CD14-positive monocyte (primary cell): Measurements from ENCODE around the gene ERGIC3. TPM values are rescaled to one million over a fixed set of nuclear protein-coding genes. Genes with fewer than 3 reads are reported as not detected.

Experiments used
- DNase-seq, 3 donors: peaks; one replicate each; pipeline ENCODE4 v3.0.0-alpha.2; 2011 to 2022
- H2AFZ ChIP-seq: 2 replicates; pipeline ENCODE4 v1.6.0; 2012; ENCODE audit warnings: mild to moderate bottlenecking, low read depth, low read length, inconsistent platforms; ENCODE audit not compliant: insufficient read depth, poor library complexity, severe bottlenecking
- H3K27ac ChIP-seq, 2 donors: 1 replicate in 1 of 2; 2 replicates in 1 of 2; pipeline ENCODE4 v1.5.1; 2012 to 2013; ENCODE audit warnings: low read length in 2 of 2, control low read depth in 1 of 2, inconsistent platforms in 1 of 2, low read depth in 1 of 2, mild to moderate bottlenecking in 1 of 2
- H3K27me3 ChIP-seq, 2 donors: one replicate each; pipeline versions ENCODE4 v1.6.0 to v1.6.1; 2011 to 2013; ENCODE audit warnings: low read length in 2 of 2; ENCODE audit not compliant: control insufficient read depth in 2 of 2, insufficient read depth in 2 of 2
- H3K36me3 ChIP-seq, 2 donors: replicated peaks in 1 of 2; 1 replicate in 1 of 2; 2 replicates in 1 of 2; pipeline versions ENCODE4 v1.5.1 to v1.6.1; 2012 to 2013; ENCODE audit warnings: low read length in 2 of 2, control low read depth in 1 of 2, inconsistent platforms in 1 of 2, mild to moderate bottlenecking in 1 of 2; ENCODE audit not compliant: insufficient read depth in 2 of 2, control insufficient read depth in 1 of 2
- H3K4me1 ChIP-seq, 2 donors: 1 replicate in 1 of 2; 2 replicates in 1 of 2; pipeline versions ENCODE4 v1.5.1 to v1.6.1; 2012 to 2013; ENCODE audit warnings: low read length in 2 of 2, control low read depth in 1 of 2, inconsistent platforms in 1 of 2, mild to moderate bottlenecking in 1 of 2, moderate library complexity in 1 of 2; ENCODE audit not compliant: insufficient read depth in 2 of 2, control insufficient read depth in 1 of 2
- H3K4me2 ChIP-seq: replicated peaks from 2 replicates; pipeline ENCODE3; 2012; ENCODE audit warnings: low read length, moderate library complexity, mild to moderate bottlenecking; ENCODE audit not compliant: poor library complexity, severe bottlenecking; ENCODE audit errors: extremely low read depth
- H3K4me3 ChIP-seq, 3 experiments: fragments of 200-600 bp in 1 of 3; sonication (generic) in 1 of 3; replicated peaks in 1 of 3; 1 replicate in 2 of 3; 2 replicates in 1 of 3; pipeline ENCODE4 v1.5.1; 2011 to 2013; ENCODE audit warnings: low read length in 3 of 3, mild to moderate bottlenecking in 3 of 3, control low read depth in 2 of 3, low read depth in 2 of 3, inconsistent platforms in 1 of 3, moderate library complexity in 1 of 3
- H3K79me2 ChIP-seq: 2 replicates; pipeline ENCODE4 v1.6.0; 2012; ENCODE audit warnings: mild to moderate bottlenecking, control low read depth, inconsistent platforms, low read length, moderate library complexity; ENCODE audit not compliant: insufficient read depth
- H3K9ac ChIP-seq: 2 replicates; pipeline ENCODE4 v1.6.0; 2017; ENCODE audit warnings: low read length, mild to moderate bottlenecking; ENCODE audit not compliant: insufficient read depth, poor library complexity, severe bottlenecking
- H3K9me3 ChIP-seq, 2 donors: replicated peaks in 1 of 2; 1 replicate in 1 of 2; 2 replicates in 1 of 2; pipeline versions ENCODE4 v1.5.1 to v1.6.1; 2012 to 2013; ENCODE audit warnings: low read length in 2 of 2, control low read depth in 1 of 2; ENCODE audit not compliant: control insufficient read depth in 1 of 2, insufficient read depth in 1 of 2
- H4K20me1 ChIP-seq: 2 replicates; pipeline ENCODE4 v1.6.0; 2012; ENCODE audit warnings: mild to moderate bottlenecking, low read length, control low read depth, moderate library complexity; ENCODE audit not compliant: insufficient read depth
- H3K27ac Mint-ChIP-seq, 7 donors: one replicate each; pipeline ENCODE4 v1.8.0; 2020; ENCODE audit warnings: mild to moderate bottlenecking in 7 of 7, mixed read lengths in 7 of 7, moderate library complexity in 6 of 7, inconsistent platforms in 2 of 7
- H3K27me3 Mint-ChIP-seq, 3 donors: one replicate each; pipeline ENCODE4 v1.8.0; 2021 to 2022; ENCODE audit warnings: low read depth in 3 of 3, mild to moderate bottlenecking in 3 of 3, mixed read lengths in 3 of 3, moderate library complexity in 3 of 3, inconsistent platforms in 1 of 3
- H3K36me3 Mint-ChIP-seq, 2 donors: one replicate each; pipeline ENCODE4 v1.8.0; 2020; ENCODE audit warnings: mixed read lengths in 2 of 2, inconsistent platforms in 1 of 2, mild to moderate bottlenecking in 1 of 2
- H3K4me1 Mint-ChIP-seq: one replicate; pipeline ENCODE4 v1.8.0; 2020; ENCODE audit warnings: mild to moderate bottlenecking, mixed read lengths
- H3K4me3 Mint-ChIP-seq, 2 donors: one replicate each; pipeline ENCODE4 v1.8.0; 2020; ENCODE audit warnings: mild to moderate bottlenecking in 2 of 2, mixed read lengths in 2 of 2, moderate library complexity in 1 of 2
- H3K9me3 Mint-ChIP-seq, 7 donors: one replicate each; pipeline ENCODE4 v1.8.0; 2020 to 2022; ENCODE audit warnings: mixed read lengths in 7 of 7, mild to moderate bottlenecking in 6 of 7, moderate library complexity in 6 of 7, inconsistent platforms in 2 of 7
- CTCF ChIP-seq: fragments of 200-600 bp; IDR thresholded peaks from one replicate; pipeline ENCODE4 v1.8.0; 2022; ENCODE audit warnings: antibody characterized with exemption, mild to moderate bottlenecking
- WGBS: methylation state at CpG from one replicate; pipeline ENCODE4 v1.1.5; 2013; ENCODE audit warnings: missing lambda C conversion rate; ENCODE audit not compliant: insufficient coverage; 5-methylcytosine and 5-hydroxymethylcytosine counted together
- intact Hi-C, 2 donors: fragments of 100-400 bp; cut with micrococcal nuclease; formaldehyde crosslinking; loops; one replicate each; pipeline versions ENCODE4 v1.15.0 to v1.15.1; 2023
- polyA plus RNA-seq, 3 donors: library from polyadenylated mRNA; depleted of rRNA in 1 of 3; unstranded in 2 of 3; stranded (reverse) in 1 of 3; fragments of 300-500 nt in 2 of 3; fragments of >200 nt in 1 of 3; fragmentation: Illumina TruSeq in 2 of 3; gene quantifications; 1 replicate in 2 of 3; 2 replicates in 1 of 3; pipeline ENCODE4 v1.2.3, GENCODE V29; 2012 to 2021

ERGIC3 gene
- polyA plus RNA-seq, 3 donors, result 128 to 371 (median 130) TPM

GRCh38 chr20:35598476-35598875 lies 56.6 kb downstream of the ERGIC3 start:
- H3K9me3 Mint-ChIP-seq, result peaks cover 0 to 9% (median 2%) of the 10 kb centered on the region in 7 donors
- Histone ChIP-seq H3K36me3 (no peaks in the 10 kb centered on the region), H2AFZ (no peak overlapping the region), H3K27ac (no peak overlapping the region), H3K4me3 (no peak overlapping the region), H3K4me1 (peaks cover 16 to 17% of the 10 kb centered on the region in 2 donors), H3K27me3 (peaks cover 8 to 34% of the 10 kb centered on the region in 2 donors), H3K4me2 (no peak overlapping the region), H3K79me2 (no peaks in the 10 kb centered on the region), H3K9ac (no peak overlapping the region), H3K9me3 (no peaks in the 10 kb centered on the region), H4K20me1 (no peaks in the 10 kb centered on the region)
- WGBS, result 63% methylated on average over 1 of the region's 7 CpGs
- peaks cover 14% of the 10 kb centered on the region for H3K4me1 Mint-ChIP-seq
- intact Hi-C loops, result no loop called here
- TF ChIP-seq CTCF, result no peak
- peaks cover 0 to 5% of the 10 kb centered on the region in 2 donors for H3K36me3 Mint-ChIP-seq
- H3K4me3 Mint-ChIP-seq, result peak overlapping the region in 1 of 2 donors; percentile 14
- peaks cover 50 to 56% (median 53%) of the 10 kb centered on the region in 3 donors for H3K27me3 Mint-ChIP-seq
- H3K27ac Mint-ChIP-seq, result no peak overlapping the region
- DNase-seq, result no peak

GRCh38 chr20:35598899-35599775 lies 57.3 kb downstream of the ERGIC3 start:
- no peak overlapping the region for H3K27ac Mint-ChIP-seq
- WGBS, result 85% methylated on average over 16 of the region's 22 CpGs
- no peak overlapping the region for H3K4me2 ChIP-seq
- no peaks in the 10 kb centered on the region for H3K36me3 ChIP-seq
- H4K20me1 ChIP-seq, result no peaks in the 10 kb centered on the region
- no peak for TF ChIP-seq CTCF
- H3K4me3 Mint-ChIP-seq, result peak overlapping the region in 1 of 2 donors; percentile 60
- H3K79me2 ChIP-seq, result no peaks in the 10 kb centered on the region
- intact Hi-C loops, result no loop called here
- peaks cover 8 to 34% of the 10 kb centered on the region in 2 donors for H3K27me3 ChIP-seq
- H3K9ac ChIP-seq, result no peak overlapping the region
- peaks cover 0 to 9% (median 2%) of the 10 kb centered on the region in 7 donors for H3K9me3 Mint-ChIP-seq
- H3K36me3 Mint-ChIP-seq, result peaks cover 0 to 5% of the 10 kb centered on the region in 2 donors
- no peaks in the 10 kb centered on the region for H3K9me3 ChIP-seq
- H2AFZ ChIP-seq, result no peak overlapping the region
- H3K27ac ChIP-seq, result no peak overlapping the region
- H3K4me1 ChIP-seq, result peaks cover 16 to 17% of the 10 kb centered on the region in 2 donors
- H3K27me3 Mint-ChIP-seq, result peaks cover 51 to 56% (median 53%) of the 10 kb centered on the region in 3 donors
- peaks cover 14% of the 10 kb centered on the region for H3K4me1 Mint-ChIP-seq
- H3K4me3 ChIP-seq, result no peak overlapping the region
- DNase-seq, result no peak
